HG03095 (cell line): Measurements from ENCODE around the gene HIP1R.

Experiments used
- ATAC-seq: cut with Tn5 transposase; IDR thresholded peaks from one replicate; pipeline ENCODE4 v1.9.1; 2021; ENCODE audit warnings: moderate library complexity; ENCODE audit not compliant: unreplicated experiment

HIP1R gene

DNA sequence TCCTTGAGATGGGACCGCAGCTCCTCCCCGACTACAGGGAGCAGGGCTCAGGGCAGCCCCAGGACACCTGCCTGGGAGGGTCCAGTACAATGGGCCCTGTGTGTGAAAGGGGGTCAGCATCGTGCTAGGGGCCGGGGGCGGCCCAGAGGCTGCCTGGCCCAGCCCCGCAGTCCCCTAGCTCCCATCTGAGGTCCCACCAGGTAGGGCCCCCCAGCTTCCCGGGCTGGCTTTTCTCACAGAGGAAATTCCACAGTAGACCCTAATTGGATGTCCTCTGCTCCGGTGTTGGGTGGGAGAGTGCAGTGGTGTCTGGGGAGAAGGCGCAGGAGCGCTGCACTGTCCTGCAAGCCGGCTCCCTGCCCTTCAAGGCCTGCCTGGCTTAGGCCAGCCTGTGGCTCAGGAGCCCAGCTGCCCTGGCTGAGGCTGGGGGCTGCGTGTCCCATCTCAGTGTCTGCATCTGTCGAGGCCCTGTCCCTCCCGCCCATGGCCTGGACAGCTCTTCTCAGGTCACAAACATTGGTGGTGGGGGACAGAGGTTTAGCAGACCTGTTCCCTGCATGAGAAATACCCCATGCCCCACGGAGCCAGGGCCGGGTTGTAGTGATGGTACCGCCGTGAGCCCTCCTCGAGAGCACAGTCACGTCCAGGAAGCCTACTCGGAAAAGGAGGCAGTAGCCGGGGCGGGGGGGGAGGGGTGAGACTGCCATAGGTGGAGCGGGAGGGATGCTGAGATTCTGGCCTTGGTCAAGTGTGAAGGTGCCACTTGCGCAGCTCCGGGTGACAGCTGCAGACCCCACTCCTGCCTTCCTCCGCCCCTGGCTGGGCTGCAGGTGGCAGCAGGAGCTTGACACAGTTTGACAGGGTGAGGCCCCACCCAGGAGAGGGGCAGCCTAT lies 11.6 kb downstream of the HIP1R start:
- no peak for ATAC-seq

DNA sequence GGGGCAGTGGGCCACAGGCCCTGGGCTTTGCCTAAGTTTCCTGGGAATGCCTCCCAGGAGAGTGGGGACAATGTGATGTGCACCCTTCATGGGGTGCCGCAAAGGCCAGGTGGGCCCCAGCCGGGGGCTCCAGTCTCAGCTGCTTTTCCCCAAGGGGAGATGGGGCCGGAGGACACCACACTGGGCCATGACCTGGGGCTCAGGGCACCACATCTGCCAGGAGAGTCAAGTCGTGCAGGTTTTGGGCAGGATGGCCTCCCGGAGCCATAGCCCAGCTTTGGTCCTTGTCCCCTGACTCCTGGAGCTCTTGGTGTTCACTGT lies 12.2 kb downstream of the HIP1R start:
- no peak for ATAC-seq

DNA sequence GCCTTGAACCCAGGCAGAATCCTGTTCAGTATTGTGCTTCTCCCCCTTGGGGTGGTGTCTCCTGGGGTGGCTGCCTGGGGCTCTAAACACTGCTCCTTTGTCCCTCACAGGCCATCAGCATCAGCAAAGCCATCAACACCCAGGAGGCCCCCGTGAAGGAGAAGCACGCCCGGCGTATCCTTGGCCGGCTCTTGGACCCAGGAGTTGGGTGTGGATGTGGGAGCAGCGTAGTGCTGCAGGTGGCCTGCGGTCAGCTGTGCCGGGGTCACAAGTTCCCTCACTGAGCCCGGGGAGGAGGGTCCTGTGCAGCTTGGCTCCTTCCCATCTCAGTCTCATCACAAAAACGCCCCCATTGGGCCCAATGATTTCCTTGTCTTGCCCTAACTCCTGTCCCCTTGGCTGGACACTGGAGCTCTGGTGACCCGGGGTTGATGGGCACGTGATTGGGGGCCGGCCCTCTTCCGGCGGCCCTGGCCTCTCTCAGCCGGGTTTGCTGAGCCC lies 12.7 kb downstream of the HIP1R start:
- ATAC-seq, result no peak

DNA sequence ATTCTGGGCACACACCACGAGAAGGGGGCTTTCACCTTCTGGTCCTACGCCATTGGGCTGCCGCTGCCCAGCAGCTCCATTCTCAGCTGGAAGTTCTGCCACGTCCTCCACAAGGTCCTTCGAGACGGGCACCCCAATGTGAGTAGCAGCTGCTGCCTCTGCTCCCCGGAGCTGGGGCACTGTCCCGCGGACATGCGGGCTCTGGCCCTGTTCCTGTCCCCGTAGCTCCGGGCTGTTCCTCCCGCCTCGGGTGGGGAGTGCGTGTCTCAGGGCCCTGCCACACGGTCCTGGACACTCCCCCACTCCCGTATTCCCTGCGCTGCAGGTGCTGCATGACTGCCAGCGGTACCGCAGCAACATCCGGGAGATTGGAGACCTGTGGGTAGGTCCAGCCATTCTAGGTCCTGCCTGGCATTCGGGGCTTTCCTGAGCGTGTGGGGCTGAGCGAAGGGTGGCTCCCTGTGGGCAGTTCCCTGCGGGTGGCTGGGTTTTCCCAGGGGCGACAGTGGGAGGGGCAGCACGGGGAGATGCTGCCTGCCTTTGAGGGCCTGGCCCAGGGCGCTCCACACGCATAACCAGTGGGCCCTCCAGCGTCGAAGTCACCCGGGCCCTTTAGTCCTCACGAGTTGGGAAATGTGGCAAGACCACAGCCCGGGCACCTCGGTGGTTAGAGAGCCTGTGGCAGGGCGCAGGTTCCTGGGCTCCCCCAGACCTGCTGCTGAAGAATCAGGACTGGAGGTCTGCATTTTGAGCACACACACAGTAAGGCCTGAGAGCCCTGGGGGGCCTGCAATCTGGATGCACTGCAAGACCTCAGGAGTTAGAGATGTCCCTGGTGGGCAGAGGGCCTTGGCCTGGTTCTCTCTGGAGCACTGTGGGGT lies 13.5 kb downstream of the HIP1R start:
- ATAC-seq, result no peak

DNA sequence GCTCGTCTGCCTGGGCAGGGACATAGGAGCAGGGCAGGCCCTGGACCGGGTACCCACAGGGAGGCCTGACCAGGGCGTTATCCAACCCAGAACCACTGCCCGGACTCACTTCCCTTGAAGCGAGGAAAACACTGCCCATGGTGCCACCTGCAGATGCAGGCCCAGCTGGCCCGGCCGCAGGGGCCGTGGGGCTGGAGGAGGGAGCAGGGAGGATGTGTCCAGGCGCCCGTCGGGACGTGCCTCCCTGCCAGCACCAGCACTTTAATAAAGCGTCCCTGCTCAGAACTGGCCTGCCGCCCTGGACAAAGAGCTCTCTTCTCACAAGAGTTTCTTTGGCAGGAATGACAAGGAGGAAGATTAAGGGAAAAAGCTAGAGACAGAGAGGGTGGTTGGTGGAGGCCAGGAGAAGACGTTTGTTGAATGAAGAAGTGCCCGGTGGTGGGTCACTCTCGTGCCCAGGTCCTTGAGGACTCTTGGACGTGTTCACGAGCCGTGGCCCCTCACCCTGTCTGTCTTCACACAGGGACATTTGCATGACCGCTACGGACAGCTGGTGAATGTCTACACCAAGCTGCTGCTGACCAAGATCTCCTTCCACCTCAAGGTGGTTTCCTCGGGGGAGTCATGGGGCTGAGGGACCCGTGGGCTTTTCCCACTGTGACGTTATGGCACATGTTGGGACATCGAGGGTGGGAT lies 14.2 kb downstream of the HIP1R start:
- ATAC-seq, result no peak

DNA sequence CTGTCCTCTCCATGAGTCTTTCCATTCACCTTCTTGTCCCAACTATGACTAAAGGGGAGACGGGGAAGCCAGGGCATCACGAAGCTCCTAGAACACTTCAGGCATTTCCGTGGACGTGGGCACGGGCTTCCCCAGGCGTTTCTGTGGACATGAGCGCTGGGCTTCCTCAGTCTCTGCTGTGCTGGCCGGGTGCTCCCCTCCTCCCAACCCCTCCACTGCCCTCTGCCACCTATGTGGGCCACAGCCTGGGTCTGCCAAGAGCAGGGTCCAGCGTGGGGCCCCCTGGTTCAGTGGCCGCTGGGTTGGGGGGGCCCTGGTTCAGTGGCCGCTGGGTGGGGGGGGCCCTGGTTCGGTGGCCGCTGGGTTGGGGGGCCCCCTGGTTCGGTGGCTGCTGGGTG lies 14.8 kb downstream of the HIP1R start:
- ATAC-seq, result no peak

DNA sequence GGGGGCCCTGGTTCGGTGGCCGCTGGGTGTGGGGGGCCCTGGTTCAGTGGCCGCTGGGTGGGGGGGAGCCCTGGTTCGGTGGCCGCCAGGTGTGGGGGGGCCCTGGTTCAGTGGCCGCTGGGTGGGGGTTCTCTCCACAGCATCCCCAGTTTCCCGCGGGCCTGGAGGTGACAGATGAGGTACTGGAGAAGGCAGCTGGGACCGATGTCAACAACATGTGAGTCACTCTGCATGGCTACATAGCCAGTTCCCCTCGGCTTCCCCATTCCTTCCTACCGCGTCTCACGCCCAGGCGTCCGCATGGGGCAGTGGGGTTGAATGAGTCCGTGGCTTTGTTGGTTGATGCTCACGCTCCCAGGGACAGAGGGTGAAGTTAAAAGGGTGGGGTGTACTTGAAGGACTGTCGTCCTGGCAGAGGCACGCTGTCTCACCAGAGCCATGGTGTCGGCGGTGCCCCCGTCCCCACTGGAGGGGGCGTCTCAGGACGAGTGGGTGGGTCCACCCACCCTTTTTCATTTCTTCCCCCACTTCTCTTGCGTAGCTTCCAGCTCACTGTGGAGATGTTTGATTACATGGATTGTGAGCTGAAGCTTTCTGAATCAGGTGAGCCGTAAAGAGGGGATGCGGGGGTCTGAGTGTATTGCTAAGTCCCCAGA lies 15.6 kb downstream of the HIP1R start:
- no peak for ATAC-seq

DNA sequence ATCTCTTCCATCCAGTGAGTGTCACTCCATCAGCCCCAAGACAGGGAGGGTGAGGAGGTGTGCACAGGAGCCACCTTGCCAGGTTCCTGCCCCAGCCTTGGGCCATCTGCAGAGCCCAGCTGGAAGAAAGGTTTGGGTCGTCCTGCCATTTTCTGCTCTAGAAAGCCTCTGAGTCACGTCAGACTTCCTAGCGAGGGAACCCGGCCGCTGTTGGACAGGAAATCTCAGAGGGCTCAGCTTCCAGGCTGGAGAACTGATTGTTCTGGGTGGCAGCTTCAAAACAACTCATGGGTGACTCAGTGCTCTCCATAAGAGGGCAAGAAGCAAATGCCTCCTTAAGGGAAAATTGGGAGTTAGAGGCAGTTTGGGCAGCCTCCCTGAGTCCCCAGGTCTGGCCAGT lies 16.6 kb downstream of the HIP1R start:
- no peak for ATAC-seq

DNA sequence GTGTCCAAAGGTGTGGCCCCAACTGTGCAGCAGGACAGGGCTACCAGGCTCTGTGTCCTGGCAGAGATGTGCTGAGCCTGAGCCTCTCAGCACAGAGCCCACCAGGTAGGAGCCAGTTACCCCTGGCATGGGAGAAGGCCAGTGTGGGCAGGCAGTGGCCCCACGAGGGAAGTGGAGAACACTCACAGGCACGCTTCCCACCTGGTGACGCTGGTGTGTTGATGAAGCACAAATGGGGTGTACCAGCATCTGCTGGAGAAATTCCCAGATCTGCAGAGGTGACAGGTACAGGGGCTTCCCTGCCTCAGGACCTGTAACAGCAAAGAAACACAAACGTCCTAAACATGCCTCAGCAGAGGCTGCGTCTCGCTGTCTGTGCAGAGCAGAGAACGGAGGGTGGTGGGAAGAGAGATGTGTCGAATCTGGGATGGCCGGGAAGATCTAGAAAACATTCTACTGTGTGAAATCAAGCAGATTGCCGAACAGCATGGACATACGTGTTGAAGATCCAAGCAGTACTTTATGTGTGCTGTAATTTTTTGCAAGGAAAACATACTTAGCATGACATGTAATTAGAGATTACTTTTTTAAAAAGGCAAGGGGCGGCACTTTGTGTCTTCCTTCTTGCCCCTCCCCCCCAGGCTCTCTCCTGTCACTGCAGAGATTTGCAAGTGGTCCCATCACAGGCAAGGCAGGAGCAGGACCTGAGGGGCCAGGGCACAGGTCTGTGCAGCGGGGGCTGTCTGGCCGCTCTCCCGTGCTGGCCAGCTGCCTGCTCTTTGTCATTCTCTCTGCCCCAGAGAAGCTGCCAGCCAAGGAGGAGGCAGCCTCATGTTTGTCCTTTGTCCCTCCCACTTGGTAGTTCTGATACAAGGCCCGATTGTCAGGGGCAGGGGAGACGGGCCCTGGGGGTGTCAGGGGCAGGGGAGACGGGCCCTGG lies 17.3 kb downstream of the HIP1R start:
- ATAC-seq, result no peak

DNA sequence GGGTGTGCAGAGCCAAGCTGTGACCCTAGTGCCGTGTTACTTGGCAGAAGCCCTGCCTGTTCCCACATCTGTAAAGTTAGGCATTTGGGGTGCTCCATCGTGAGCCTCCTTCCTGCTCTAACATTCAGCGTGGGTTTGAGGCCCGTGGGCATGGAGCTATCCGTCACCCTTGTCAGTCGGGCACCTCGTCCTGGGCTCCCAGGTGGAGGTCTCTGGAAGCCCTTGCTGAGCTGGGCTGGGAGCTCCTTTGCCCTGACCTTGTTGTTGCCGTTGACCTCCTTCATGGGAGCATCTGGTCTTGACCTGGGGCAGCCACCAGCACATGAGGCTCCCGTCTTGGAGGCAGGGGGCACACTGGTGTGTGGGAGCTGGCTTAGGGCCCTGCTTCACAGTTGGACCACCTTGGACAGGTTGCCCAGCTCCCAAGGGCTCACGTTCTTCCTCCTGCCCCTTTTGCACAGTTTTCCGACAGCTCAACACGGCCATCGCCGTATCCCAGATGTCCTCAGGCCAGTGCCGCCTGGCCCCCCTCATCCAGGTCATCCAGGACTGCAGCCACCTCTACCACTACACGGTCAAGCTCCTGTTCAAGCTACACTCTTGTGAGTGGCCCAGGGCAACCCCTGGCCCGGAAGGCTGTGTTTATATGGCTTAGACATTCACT lies 18.5 kb downstream of the HIP1R start:
- no peak for ATAC-seq

DNA sequence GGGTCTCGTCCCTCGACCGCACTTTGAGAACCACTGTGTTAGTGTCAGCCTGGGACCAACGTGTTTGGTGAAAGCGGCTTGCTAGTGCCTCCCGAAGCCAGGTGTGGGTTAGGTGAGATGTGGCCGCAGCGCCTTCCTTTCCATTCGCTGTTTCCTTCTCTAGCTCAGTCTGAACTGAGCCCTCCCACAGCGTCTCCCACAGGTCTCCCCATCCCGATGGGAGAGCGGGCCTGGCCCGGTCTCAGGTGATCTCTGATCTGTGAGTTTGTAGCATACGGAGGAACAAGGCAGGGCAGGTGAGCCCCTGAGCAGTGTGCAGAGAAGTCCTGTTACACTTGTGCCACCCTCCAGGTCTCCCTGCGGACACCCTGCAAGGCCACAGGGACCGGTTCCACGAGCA lies 19.3 kb downstream of the HIP1R start:
- ATAC-seq, result no peak

DNA sequence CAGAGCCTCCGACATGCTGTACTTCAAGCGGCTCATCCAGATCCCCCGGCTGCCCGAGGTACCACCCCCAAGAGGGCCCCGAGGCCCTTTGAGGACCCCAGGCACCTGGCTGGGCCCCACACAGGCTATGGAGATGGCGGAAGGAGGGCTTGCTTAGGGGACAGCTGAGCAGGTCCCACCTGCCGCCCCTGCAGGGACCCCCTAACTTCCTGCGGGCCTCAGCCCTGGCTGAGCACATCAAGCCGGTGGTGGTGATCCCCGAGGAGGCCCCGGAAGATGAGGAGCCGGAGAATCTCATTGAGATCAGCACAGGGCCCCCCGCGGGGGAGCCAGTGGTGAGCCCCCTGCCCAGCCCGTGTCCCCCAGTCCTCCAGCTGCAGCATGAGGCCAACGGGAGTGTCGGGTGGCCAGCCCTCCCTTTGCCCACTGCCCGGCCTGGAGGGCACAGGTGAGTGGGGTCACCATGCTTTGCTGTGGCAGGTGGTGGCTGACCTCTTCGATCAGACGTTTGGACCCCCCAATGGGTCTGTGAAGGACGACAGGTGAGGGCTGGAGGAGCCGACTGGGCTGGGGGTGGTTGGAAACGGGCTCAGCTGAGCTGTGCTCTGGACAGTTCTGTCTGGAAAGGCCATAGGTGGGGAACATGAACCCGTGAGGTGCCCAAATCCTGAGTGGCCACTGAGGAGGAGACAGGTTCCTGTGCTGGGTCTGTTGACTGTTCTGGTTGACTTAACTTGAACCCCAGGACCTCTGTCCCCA lies 20.0 kb downstream of the HIP1R start:
- ATAC-seq, result no peak

DNA sequence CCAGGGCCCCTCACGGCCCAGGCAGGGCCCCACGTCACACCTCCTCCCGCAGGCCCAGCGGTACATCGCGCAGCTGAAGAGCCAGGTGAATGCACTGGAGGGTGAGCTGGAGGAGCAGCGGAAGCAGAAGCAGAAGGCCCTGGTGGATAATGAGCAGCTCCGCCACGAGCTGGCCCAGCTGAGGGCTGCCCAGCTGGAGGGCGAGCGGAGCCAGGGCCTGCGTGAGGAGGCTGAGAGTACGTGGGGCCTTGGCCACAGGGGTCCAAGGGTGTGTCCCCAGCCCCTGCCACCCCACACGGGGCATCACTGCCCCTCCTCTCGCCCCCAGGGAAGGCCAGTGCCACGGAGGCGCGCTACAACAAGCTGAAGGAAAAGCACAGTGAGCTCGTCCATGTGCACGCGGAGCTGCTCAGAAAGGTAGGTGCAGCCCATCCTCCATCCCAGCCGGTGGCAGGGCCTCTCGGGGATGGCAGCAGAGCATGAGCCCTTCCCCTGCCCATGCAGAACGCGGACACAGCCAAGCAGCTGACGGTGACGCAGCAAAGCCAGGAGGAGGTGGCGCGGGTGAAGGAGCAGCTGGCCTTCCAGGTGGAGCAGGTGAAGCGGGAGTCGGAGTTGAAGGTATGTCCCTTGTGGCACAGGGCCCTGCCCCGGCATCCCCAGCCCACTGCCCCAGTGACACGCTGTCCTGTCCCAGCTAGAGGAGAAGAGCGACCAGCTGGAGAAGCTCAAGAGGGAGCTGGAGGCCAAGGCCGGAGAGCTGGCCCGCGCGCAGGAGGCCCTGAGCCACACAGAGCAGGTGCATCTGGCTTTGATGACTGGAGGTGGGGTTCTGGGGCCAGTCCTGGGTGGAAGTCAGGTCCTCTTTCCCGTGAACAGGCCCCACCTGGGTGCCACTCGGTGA lies 20.9 kb downstream of the HIP1R start:
- ATAC-seq, result no peak

DNA sequence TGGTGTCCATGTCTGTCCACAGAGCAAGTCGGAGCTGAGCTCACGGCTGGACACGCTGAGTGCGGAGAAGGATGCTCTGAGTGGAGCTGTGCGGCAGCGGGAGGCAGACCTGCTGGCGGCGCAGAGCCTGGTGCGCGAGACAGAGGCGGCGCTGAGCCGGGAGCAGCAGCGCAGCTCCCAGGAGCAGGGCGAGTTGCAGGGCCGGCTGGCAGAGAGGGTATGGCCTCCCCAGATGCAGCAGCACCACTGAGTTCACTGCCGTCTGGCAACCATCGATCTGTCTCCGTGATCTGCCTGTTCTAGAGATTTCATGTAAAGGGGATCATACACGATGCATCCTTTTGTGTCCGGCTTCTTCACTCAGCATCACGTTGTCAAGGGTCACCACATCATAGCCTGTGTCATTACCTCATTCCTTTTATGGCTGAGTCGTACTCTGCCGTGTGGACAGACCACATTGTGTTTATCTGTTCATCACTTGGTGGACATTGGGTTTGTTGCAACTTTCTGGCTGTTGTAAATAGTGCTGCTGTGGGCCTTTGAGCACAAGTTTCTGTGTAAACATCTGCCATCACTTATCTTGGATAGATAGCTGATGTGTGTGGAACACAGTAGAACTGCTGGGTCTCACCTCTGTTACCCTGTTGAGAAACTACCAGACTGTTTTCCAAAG lies 21.9 kb downstream of the HIP1R start:
- no peak for ATAC-seq

DNA sequence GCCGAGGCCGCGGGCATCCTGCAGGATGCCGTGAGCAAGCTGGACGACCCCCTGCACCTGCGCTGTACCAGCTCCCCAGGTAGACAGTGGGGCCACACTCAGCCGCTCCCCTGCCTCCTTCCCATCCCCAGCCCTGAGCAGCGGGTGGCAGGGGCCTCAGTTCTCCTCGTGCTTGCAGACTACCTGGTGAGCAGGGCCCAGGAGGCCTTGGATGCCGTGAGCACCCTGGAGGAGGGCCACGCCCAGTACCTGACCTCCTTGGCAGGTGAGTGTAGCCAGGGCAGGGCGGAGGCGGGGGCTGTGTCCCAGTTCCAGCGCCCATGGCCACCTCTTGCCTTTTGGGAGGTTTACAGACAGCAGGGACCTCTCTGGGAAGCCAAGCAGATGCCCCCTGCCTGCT lies 22.9 kb downstream of the HIP1R start:
- ATAC-seq, result no peak

DNA sequence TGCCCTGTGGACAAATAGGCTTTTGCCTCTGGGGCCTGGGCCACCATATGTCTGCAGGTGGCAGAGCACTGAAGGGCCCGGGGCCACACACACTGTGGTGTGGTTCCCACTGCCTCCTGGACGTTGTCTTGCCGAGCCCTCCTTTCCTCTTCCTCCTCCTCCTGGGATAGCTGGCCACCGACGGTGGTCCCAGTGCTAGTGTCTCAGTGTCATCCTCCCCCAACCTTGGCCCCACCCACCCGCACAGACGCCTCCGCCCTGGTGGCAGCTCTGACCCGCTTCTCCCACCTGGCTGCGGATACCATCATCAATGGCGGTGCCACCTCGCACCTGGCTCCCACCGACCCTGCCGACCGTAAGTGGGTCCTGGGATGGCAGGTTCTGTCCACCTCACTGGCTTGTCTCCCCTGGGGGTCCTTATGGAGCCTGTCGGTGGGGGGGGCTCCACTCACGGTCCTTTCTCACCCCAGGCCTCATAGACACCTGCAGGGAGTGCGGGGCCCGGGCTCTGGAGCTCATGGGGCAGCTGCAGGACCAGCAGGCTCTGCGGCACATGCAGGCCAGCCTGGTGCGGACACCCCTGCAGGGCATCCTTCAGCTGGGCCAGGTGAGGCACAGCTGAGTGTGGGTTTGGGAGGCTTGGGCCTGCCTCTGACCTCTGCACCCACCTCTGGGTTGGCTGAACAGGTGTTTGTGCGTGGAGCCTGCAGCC lies 23.5 kb downstream of the HIP1R start:
- no peak for ATAC-seq
